NCI-H1048 (cell line): ENCODE data around the gene TTC23L.
"Not testable (repeated sequence)": the region's sequence is repeated elsewhere in the genome, so short reads cannot be mapped to it uniquely, and the experiment has no call there.

Experiments used
- DNase-seq: peaks from one replicate; lab custom pipeline; 2025; lab: John Stamatoyannopoulos, UW

Gene TTC23L

GRCh38 chr5:34838785-34839714 is at the start of gene TTC23L:
Gene TTC23L, plus strand, starts transcription at chr5:34839164. Its CDS starts 1,508 bp downstream, at chr5:34840672.
- DNase-seq, result peak; percentile 72

- DNase-seq, result no peak
These were observed 49.3 kb upstream of the TTC23L start for GRCh38 chr5:34789639-34790038.

GRCh38 chr5:34790069-34790468 is 48.9 kb upstream of the TTC23L start:
- no peak for DNase-seq

DNA sequence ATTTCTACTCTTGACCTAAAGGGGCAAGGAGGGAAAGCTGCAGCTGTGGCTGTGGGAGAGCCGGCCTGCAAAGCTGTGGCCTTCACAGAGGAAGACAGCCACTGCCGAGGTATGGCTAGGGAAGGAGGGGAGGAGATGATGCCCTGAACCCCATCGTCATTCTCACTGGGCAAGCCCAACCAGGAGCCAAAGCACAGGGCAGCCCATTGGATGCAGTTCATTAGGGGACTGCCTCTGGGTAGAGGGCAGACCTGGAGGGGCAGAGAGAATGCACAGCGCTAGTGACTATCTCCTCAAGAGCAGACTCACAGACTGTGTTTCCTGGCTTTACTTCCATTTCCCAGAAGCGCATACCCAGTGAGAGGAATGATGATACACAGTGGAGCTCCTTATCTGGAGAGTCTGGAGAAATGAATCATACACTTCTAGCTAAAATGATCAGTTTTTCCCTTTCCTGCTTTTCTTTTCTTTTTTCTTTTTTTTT is 47.2 kb upstream of the TTC23L start:
- no peak for DNase-seq

GRCh38 chr5:34802834-34803563 is 36.0 kb upstream of the TTC23L start:
- no peak for DNase-seq

GRCh38 chr5:34803974-34804732 is 34.8 kb upstream of the TTC23L start:
- no peak for DNase-seq

DNA sequence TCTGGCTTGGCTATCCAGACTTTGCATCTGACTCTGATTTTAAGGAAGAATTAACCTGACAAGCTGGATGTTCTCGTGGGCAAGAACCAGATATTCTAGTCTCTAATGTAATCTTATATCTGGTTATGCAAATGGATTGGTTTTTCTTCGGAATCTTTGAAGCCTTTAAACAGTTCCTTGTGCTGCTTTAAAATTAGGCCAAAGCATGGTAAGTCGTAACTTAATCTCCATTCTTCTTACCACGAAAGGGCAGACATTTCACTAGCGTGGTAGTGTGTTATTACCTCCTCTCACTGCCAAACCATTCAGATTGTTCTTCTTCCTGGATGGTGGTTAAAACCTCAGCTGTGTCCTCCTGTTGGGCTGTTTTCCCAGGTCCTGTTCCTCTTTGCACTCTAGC is 34.1 kb upstream of the TTC23L start:
- DNase-seq, result no peak

DNA sequence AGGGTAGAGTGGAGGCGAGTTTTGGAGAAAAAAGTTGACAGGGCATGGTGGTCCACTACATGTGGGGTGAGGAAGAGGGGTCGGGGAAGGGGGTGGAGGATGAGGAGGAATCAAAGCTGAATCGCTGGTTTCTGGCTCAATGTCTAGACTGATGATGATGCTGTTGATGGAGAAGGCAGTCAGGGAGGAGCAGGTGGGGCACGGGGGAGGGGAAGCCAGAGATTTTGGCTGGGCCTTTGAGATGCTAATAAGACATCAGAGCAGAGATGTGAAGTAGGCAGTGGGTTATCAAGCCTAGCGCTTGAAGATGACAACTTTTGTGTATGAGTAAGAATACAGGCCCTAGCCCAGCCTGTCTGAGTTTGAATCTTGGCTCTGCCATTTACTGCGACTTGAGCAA is 32.4 kb upstream of the TTC23L start:
- DNase-seq, result no peak

GRCh38 chr5:34811706-34812105 is 27.3 kb upstream of the TTC23L start:
- no peak for DNase-seq

GRCh38 chr5:34813509-34813908 is 25.5 kb upstream of the TTC23L start:
- no peak for DNase-seq

GRCh38 chr5:34817558-34818351 is 21.2 kb upstream of the TTC23L start:
- no peak for DNase-seq

DNA sequence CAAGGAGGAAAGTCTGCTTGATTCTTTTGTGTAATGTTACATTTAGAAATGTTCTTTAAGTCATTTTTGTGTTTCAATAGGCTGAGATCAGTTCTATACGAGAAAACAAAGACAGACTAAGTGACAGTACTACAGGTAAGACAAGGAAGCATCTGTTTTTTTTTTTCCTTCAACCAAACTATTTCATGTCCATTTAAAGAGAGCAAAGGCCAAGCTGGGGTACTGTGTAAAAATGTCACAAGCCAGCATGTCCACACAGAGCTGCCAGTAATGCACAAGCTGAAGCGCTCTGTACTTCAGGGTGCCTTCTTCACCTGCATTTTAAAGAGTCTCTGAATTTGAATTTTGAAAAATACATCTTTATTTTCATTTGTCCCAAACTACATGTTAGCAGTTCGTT is 20.2 kb upstream of the TTC23L start:
- DNase-seq, result no peak

- DNase-seq, result no peak
These were observed 18.4 kb upstream of the TTC23L start for GRCh38 chr5:34820593-34820992.

GRCh38 chr5:34822956-34823715 is 15.8 kb upstream of the TTC23L start:
- no peak for DNase-seq

DNA sequence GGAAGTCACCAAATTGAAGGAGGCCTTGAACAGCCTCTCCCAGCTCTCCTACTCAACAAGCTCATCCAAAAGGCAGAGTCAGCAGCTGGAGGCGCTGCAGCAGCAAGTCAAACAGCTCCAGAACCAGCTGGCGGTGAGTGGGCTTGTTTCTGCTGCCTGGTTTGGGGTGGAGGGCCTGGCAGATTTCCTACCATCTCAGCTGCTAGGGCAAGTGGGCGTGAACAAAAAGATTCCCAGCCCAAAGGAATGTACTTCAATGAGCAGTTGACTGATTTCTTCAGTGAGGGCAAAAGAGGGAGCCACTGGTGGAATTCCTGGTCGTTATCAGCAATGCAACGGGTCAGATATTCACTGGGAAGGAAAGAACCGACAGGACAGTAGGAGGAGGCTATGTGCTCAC is 12.6 kb upstream of the TTC23L start:
- DNase-seq, result no peak

DNA sequence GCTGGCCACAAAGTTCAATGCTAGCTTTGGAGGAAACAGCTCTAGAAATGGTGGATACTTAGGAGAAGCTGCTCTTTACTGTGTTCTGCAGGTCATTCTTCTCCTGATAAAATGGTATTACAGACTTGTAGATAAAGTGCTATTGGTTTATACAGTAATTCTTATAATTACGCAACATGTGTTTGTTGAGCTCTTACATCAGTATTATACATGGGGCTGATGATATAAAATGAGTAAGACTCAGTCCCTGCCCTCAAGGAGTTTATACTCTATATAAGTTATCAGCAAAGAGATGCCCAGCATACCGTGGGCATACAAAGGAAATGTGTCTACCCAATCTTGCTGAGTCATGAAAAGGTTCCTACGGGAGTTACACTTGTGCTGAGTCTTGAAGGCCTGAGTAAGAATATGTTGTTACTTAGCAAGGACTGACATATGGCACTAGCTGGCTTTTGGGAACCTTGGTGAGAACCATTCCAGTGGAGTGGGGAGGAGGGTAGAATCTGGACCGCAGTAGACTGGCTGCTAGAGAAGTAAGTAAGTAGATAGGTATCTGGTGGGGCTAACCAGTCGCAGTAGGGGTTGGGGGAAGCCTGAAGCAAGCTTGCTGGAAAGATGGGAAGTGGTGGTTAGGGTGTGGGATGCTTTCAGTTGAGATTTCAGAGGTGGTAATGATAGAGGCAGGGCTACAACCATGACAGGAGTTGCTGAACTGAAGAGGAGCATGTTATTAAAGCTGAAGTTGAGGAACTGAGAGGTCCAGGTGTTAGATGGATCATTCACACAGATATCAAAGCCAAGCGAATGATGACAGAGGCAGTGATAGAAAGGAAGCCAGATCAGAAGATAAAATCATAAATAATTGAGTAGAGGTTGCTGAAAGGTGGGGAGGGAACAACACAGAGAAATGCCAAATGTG is 11.1 kb upstream of the TTC23L start:
- no peak for DNase-seq

DNA sequence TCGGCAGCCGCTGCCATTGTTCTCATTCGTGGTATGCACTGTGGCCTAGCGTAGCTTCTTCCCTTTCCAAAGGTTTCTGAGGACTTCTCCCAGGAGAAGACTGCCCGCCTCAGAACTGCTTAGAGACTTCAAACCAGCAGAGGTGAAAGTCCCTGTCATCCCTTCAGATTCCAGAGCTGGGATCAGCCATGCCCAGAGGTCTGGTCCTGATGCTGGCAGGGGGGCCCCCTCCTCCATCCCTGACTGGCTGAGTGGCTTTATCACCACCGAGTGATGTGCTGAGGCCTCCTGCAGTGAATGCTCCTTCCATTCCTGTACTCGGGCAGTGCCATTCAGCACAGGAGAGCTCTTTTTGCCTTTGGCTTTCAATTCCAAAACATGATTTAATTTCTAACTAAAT is 8.1 kb upstream of the TTC23L start:
- not testable (repeated sequence) for DNase-seq

- DNase-seq, result no peak
These were observed 7.7 kb upstream of the TTC23L start for GRCh38 chr5:34831303-34831702.

- no peak for DNase-seq
These were observed 6.4 kb upstream of the TTC23L start for GRCh38 chr5:34832568-34832967.

DNA sequence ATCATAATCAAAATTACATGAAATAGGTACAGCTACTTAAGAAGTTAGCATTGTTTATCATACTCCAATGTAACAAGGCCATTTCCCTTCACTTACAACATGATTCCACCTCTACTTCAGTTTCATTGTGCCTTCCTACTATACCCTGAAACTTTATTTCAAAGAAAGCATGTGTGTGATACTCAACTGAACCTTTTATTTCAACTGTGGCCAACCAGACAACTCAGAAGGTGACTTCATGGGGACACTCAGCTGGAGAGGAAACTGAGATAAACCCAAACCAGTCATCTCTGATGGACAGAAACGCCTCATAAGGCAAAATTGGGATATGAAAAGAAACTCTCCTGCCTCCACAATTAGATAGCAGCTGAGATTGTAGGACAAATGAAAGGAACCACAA is 5.9 kb upstream of the TTC23L start:
- no peak for DNase-seq
